Thoracic aorta (tissue), 2 donors: Measurements from ENCODE around the gene LIPT1. TPM values are rescaled to one million over a fixed set of nuclear protein-coding genes. Genes with fewer than 3 reads are reported as not detected.

Experiments
- ATAC-seq: fragments of 150-250 bp; one replicate; pipeline ENCODE4 v1.8.0; 2017; ENCODE audit warnings: low read depth; ENCODE audit not compliant: insufficient number of reproducible peaks, low FRiP score
- DNase-seq: peaks from one replicate; pipeline ENCODE4 v3.0.0-alpha.2; 2020; ENCODE audit warnings: low spot score
- H3K27ac ChIP-seq, 2 donors: fragments of 200-600 bp; sonication (generic); 1 replicate in 1 of 2; 2 replicates in 1 of 2; pipeline ENCODE4 v1.5.1; 2016; ENCODE audit warnings: mild to moderate bottlenecking in 2 of 2, moderate library complexity in 2 of 2
- H3K27me3 ChIP-seq: fragments of 200-600 bp; sonication (generic); replicated peaks from 2 replicates; pipeline ENCODE4 v1.6.0; 2016; ENCODE audit warnings: mild to moderate bottlenecking; ENCODE audit not compliant: insufficient read depth
- H3K36me3 ChIP-seq: fragments of 200-600 bp; sonication (generic); one replicate; pipeline ENCODE4 v1.5.1; 2016
- H3K4me1 ChIP-seq, 2 donors: fragments of 200-600 bp; sonication (generic); 1 replicate in 1 of 2; 2 replicates in 1 of 2; pipeline versions ENCODE4 v1.5.1 to v1.6.0; 2016; ENCODE audit warnings: low read depth in 2 of 2, mild to moderate bottlenecking in 1 of 2; ENCODE audit not compliant: control insufficient read depth in 1 of 2
- H3K4me3 ChIP-seq: fragments of 200-600 bp; sonication (generic); 2 replicates; pipeline ENCODE4 v1.5.1; 2016; ENCODE audit warnings: mild to moderate bottlenecking
- H3K9me3 ChIP-seq: fragments of 200-600 bp; sonication (generic); 2 replicates; pipeline ENCODE4 v1.5.1; 2016
- total RNA-seq, 2 donors: library from RNA; depleted of rRNA; stranded (reverse); fragments of >200 nt; gene quantifications; one replicate each; pipeline versions ENCODE4 v1.1.0 to v1.2.3, GENCODE V29; 2016
- TF ChIP-seq, protein P1 (sequence below): fragments of 200-600 bp; sonication (generic); IDR thresholded peaks from one replicate; pipeline ENCODE4 v1.5.1; 2019; ENCODE audit warnings: antibody characterized with exemption

The LIPT1 gene
- total RNA-seq, 2 donors from 2014 or later, result 9.5 to 13.8 TPM

DNA sequence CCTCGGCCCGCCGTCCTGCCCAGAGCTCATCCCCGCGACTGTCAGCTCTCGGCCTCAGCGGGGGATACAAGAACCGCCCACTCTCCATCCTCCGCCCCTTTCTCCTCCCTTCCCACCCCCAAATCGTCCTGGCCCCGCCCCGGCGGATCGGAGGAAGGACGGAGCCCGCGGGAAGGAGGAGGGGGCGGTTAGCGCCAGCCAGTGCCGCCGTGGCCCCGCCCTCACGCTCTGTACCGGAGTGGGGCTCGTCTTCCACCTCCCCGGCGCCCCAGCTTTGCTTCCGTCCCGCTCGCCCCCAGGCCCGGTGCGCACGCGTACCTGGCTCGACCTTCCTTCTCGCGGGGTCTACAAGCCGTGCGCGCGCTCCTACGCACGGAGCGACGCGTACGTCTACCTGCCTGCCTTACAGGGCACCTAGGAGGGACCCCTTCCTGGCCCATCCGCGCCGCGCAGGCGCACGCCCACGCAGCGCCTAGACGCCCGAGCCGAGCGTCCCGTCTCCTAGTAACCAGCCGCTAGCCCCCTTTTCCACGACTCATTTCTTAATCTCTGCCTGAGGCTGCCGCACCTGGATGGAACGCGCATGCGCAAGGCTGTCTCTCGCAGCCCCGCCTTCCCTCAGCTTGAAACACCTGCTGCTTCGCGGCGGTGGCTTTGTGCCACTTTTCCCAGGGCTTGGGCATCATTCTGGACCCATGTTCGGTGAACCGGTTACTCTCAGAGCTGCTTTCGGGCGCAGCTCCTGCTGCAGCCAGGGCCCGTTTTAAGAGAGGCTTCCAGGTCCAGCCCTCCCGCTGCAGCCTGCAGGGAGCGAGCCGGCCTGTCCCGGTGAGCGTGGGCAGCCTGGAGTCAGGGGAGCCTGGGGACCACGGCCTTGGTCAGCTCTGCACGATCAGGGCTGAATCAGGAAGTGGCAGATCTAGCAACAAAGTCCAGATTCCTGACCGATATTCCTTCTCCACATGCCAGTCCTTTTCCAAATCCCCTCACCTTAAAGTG is 13.4 kb upstream of the LIPT1 start, which contains the start of gene C2orf15:
Gene C2orf15 (plus strand): TSS at position 598 of the 999 bp plus-strand sequence. CDS start 8,852 bp downstream, outside the sequence.
- ATAC-seq, result peak; percentile 91
- Histone ChIP-seq H3K36me3 (no peaks in the 10 kb centered on the region), H3K9me3 (no peaks in the 10 kb centered on the region), H3K27ac (peak within 1 kb of the TSS; percentile 55 to 67), H3K4me3 (peak within 1 kb of the TSS; percentile 82), H3K4me1 (peaks cover 0 to 11% of the 10 kb centered on the region in 2 donors), H3K27me3 (no peaks in the 10 kb centered on the region)
- TF ChIP-seq, protein P1, sequence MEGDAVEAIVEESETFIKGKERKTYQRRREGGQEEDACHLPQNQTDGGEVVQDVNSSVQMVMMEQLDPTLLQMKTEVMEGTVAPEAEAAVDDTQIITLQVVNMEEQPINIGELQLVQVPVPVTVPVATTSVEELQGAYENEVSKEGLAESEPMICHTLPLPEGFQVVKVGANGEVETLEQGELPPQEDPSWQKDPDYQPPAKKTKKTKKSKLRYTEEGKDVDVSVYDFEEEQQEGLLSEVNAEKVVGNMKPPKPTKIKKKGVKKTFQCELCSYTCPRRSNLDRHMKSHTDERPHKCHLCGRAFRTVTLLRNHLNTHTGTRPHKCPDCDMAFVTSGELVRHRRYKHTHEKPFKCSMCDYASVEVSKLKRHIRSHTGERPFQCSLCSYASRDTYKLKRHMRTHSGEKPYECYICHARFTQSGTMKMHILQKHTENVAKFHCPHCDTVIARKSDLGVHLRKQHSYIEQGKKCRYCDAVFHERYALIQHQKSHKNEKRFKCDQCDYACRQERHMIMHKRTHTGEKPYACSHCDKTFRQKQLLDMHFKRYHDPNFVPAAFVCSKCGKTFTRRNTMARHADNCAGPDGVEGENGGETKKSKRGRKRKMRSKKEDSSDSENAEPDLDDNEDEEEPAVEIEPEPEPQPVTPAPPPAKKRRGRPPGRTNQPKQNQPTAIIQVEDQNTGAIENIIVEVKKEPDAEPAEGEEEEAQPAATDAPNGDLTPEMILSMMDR, result no peak
- peak; percentile 81 for DNase-seq

DNA sequence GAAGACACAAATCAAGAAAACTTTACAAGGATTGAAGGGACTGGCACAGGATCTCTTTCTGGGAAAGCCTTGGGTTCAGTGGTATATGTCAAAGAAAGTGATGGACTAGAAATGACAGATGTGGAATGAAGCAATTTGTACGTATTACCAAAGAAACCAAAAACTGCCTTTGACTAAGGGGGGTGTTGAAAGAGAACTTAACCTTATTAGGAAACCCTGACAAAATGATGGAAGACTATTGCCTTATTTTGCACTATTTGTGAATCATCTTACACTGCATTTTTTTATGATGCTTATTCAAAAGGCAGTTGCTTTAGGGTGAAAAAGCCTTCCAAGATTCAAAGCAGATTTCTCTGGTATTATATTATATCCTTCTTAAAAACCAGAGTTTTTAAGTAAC is 4.1 kb upstream of the LIPT1 start:
- H3K4me3 ChIP-seq, result no peak overlapping the region
- no peak for DNase-seq

DNA sequence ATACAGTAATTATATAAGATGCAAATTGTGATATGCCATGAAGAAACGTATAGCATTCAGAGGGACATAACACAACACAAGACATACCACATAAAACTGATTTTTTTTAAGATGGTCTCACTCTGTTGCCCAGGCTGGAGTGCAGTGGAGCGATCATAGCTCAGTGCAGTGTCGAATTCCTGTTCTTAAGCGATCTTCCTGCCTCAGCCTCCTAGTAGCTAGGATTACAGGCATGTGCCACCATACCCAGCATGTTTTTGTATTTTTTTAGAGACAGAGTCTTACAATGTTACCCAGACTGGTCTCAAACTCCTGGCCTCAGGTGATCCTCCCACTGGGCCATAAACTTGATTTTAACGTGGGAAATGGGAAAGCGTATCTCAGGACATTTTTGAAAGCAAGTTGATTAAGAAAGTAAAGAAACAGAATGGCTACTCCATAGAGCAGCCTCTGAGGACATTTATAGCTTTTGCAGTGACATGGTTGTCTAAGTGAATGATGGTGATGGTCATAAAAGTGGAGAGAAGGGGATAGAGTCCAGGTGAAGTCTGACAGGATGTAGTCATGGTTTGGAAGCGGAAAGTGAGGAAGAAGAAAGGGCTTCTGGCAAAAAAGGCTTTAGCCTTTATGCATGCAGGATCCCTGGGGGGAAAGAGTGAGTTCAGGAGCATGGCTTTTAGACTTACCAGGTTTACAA is 2.4 kb upstream of the LIPT1 start:
- Histone ChIP-seq H3K4me1 (peaks cover 3 to 21% of the 10 kb centered on the region in 2 donors), H3K9me3 (no peaks in the 10 kb centered on the region), H3K4me3 (no peak overlapping the region), H3K27ac (no peak overlapping the region), H3K27me3 (no peaks in the 10 kb centered on the region), H3K36me3 (no peaks in the 10 kb centered on the region)
- DNase-seq (no peak), ATAC-seq (no peak)
- TF ChIP-seq, protein P1, result no peak

More for the DNA sequence above, 4.1 kb upstream of the LIPT1 start:
- H3K27ac ChIP-seq, result no peak overlapping the region
- ATAC-seq, result no peak
- H3K36me3 ChIP-seq, result no peaks in the 10 kb centered on the region
- no peaks in the 10 kb centered on the region for H3K27me3 ChIP-seq
- peaks cover 0 to 14% of the 10 kb centered on the region in 2 donors for H3K4me1 ChIP-seq
- TF ChIP-seq, protein P1, result no peak
- H3K9me3 ChIP-seq, result no peaks in the 10 kb centered on the region

DNA sequence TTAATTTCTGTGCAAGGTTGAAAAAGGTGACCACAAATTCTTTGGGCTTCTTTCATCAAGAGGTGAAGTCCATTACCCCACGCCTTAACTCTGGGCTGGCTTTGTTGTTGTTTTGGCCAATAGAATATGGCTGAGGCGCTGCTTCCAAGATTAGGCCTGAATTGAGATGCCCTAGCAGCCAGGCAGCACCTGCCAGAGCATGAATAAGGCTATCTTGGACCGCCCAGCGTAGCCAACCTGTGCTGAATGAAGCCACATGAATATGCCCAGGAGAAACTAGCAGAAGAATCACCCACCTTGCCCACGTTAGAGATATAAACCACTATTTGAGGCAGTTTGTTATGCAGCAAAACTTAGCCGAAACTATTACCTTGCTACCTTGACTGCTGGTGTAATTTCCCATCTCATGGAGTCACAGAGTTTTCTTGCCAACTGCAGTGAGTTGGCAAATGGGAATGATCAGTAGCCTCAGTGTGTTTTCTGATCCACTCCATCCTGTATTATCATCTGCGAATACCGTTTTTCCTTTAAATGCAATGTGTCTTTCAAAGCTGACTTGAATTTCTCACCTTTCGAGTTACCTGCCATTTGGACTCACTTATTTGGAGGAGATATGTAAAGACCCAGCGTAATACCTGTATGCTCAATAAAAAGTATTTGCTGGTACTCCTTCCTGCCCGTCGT is 704 bp upstream of the LIPT1 start:
- no peaks in the 10 kb centered on the region for H3K27me3 ChIP-seq
- no peak for DNase-seq
- peaks cover 3 to 21% of the 10 kb centered on the region in 2 donors for H3K4me1 ChIP-seq
- peak overlapping the region; percentile 93 for H3K4me3 ChIP-seq
- ATAC-seq, result no peak
- peak overlapping the region; percentile 79 to 88 for H3K27ac ChIP-seq
- TF ChIP-seq, protein P1, result no peak
- no peaks in the 10 kb centered on the region for H3K9me3 ChIP-seq
- H3K36me3 ChIP-seq, result peaks cover 1% of the 10 kb centered on the region
